GM20000 (cell line): ENCODE results near the gene VWCE.

Experiments
- DNase-seq: peaks from one replicate; pipeline ENCODE4 v3.0.0; 2012; ENCODE audit warnings: low spot score
- TF ChIP-seq, protein P1 (sequence below): IDR thresholded peaks from 2 replicates; pipeline ENCODE4 v1.5.1; 2012; ENCODE audit warnings: mild to moderate bottlenecking, control low read depth; ENCODE audit errors: extremely low read depth, missing control alignments

The VWCE gene

DNA sequence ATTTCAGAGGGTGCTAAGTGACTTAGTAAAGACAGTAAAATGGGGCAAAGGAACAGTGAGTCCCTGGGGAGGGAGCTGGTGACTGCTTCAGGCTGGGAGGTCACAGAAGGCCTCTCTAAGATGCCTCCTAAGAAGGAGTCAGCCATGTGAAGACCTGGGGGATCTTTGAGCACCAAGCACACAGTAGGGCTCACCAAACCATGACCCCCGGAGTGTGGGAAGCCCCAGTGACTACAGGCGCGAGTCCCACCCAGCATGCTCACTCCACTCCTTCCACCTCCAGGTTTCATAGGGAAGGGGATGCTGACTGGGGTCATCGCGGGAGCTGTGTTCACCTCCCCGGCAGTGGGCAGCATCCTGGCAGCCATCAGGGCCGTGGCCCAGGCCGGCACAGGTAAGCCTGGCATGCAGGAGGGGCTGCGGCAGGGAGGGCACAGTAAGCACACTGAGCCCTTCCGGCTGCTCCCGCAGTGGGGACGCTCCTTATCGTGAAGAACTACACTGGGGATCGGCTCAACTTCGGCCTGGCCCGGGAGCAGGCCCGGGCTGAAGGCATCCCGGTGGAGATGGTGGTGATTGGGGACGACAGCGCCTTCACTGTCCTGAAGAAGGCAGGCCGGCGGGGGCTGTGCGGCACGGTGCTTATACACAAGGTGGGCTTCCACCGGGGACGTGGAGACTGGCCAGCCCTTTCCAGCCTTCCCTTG, 43.8 kb upstream of the VWCE start:
- no peak for DNase-seq
- TF ChIP-seq, protein P1, sequence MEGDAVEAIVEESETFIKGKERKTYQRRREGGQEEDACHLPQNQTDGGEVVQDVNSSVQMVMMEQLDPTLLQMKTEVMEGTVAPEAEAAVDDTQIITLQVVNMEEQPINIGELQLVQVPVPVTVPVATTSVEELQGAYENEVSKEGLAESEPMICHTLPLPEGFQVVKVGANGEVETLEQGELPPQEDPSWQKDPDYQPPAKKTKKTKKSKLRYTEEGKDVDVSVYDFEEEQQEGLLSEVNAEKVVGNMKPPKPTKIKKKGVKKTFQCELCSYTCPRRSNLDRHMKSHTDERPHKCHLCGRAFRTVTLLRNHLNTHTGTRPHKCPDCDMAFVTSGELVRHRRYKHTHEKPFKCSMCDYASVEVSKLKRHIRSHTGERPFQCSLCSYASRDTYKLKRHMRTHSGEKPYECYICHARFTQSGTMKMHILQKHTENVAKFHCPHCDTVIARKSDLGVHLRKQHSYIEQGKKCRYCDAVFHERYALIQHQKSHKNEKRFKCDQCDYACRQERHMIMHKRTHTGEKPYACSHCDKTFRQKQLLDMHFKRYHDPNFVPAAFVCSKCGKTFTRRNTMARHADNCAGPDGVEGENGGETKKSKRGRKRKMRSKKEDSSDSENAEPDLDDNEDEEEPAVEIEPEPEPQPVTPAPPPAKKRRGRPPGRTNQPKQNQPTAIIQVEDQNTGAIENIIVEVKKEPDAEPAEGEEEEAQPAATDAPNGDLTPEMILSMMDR = no peak

DNA sequence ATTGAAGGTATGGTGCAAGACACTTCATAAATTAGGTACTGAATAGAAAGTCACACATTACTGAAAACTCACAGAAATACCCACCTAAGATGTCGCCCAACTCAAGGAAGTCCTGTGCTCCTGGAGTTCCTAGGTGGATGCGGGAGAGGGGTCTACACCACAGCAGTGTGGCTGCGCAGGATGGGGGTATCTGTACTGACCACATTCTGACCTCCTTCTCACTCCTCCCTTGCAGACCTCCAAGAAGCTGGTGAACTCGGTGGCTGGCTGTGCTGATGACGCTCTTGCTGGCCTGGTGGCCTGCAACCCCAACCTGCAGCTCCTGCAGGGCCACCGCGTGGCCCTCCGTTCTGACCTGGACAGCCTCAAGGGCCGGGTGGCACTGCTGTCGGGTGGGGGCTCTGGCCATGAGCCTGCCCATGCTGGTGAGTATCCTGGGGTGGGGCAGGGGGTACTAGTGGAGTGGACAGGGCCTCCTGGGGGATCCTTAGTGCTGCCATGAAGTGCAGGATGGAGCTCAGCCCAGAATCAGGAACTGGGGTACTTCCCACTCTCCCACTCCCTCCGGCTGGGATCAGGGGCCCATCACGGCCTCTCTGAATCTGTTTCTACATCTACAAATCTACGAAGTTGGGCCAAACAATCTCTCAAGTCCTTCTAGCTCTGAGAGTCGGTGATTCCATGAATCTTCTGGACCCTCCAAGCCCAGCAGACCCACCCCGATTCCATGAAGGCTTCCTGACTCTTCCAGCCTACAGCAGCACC, 42.8 kb upstream of the VWCE start:
- no peak for DNase-seq

DNA sequence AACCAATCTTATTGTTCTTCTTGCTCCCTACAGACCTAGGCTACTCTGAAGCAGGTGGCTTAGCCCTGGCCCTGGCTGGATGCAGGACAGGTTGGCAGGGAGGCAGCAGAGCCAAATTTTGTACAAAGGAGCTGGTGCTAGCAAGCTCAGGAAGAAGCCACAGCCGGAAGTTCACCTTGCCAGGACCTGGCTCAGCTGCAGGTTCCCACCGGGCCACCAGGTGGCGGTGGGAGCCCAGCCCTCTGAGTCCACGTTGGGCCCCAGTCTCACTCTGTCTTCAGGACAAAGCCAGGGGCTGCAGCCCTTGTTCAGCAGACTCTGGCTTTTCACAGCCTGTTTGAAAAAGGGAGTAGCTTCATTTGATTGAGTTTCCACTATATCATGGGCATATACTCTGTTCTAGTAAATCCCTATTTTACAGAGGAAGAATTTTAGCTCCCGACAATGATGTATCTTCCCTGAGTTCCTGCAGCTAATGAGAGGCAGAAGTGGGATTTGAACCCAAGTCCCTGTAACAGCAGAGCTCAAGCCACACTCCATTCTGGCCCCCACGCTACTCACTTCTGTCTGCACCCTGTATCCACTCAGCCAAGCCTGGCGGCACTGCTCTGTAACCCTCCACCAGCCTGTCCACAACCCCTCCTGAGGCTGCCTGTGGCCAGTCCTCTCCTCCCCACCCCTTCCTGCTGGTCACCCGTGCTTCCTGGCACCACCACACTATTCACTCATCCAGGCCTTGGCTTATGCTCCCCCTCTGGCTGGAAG, 41.2 kb upstream of the VWCE start:
- DNase-seq = peak; percentile 91
- TF ChIP-seq, protein P1 = peak; percentile 97

More for the DNA sequence above, 42.8 kb upstream of the VWCE start:
- TF ChIP-seq, protein P1 = no peak

DNA sequence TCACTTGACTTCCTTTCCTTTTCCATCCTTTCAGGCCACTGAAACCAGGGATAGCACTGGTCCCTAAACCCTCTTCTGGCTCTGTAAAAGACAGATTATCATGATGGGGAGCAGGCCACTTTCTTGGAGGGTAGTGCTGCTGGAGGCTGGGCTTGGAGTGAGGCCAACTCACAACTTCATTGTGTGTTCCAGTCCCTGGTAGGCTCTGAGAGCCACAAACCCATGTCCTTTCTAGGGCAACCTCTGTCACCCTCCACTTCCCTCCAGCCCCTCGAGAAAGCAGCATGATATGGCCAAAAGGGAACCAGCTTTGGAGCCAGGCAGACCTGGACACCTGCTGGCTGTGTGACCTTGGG, 40.2 kb upstream of the VWCE start:
- DNase-seq = no peak

DNA sequence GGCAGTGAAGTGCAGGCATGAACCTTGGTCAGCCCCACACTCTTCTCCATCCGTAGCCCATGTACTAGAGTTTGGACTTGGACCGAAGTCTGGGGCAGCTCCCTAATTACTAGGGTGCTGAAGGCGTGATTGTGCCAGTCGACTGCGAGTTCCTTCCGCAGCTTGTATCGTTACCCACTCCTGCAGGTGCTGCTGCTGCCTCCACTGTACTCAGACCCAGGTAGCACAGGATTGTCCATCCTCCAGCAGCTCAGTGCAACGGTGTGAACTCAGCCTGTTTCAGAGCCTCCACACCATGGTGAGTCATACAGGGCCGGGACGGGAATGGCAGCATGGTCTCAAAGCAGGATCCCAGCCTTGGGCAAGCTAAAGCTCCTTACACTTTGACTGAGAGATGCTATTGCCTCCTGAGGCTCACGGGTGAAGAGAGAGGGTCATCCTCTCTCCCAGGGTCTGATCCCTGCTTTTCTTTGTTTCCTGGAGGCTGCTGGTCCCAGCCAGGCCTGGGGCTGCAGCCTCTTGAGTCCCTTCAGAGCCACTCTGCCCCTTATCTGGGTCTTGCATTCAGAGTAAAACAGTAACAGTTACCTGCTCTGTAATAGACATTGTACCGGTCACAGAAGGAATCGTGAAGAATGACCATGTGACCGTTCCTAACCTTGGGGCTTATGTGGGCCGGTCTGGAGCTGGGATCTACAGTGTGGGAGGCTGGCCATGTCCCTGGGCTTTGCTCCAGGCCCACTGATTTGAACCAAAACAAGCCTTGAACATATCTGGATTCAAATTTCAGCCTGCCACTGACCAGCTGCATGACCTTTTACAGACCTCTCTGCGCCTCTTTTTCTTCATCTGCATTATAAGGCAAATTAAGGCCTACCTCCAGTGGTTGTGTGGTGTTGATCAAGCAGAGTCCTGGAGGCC, 39.6 kb upstream of the VWCE start:
- DNase-seq = no peak
- TF ChIP-seq, protein P1 = no peak

More for the DNA sequence above, 40.2 kb upstream of the VWCE start:
- TF ChIP-seq, protein P1 = no peak

DNA sequence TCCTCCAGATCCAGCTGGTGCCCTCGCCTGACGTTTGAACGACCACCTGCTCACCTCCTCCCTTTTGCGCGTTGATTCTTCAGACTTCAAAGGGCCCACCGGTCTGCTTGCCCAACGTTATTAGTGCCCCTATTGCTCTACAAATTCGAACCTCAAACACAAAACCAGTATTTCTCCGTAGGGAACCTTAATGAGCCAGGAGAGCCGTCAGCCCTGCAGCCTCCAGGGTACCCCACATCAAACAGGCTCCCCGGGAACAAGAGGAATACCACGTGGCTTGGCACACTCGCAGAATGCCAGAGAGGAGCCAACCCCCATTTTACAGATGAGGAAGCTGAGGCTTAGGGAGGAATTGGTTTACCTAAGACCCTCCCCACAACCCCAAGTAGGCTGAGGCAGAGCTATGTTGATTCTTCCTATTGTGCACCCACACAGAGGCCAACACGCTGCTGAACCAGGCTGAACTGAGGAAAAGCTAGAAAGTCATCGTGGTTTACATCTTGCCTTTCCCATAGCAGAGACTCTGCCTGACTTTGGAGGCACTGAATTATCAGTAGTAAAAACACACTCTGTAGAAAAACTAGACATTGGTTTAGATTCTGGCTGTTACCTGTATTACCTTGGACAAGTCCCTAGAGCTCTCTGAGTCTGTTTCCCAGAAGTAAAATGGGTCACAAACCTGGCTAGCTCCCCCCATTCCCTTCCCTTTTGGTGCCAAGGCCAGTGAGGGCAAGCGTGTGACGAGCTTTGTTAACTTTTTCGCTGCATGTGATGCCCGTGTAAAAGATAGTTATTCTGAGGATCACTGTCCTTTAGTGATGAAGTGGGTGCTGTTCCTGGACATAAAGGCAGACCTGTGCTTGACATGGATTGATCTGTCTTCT, 38.7 kb upstream of the VWCE start:
- TF ChIP-seq, protein P1 = no peak
- no peak for DNase-seq
